H1 (cell line): ENCODE results near the gene SBK1.

Experiments
- EP300 ChIP-seq, 2 experiments: IDR thresholded peaks; 1 replicate in 1 of 2; 2 replicates in 1 of 2; pipeline ENCODE4 v1.6.1; 2011 to 2012; ENCODE audit warnings: low read depth in 2 of 2, low read length in 2 of 2, mild to moderate bottlenecking in 2 of 2, borderline replicate concordance in 1 of 2, inconsistent platforms in 1 of 2, moderate library complexity in 1 of 2
- JUN ChIP-seq: IDR thresholded peaks from 2 replicates; pipeline ENCODE4 v1.6.1; 2011; ENCODE audit warnings: low read depth, mild to moderate bottlenecking, improper control_type of control experiment, low read length
- MAFK ChIP-seq: IDR thresholded peaks from 2 replicates; pipeline ENCODE4 v1.6.1; 2012; ENCODE audit warnings: low read depth, mild to moderate bottlenecking, improper control_type of control experiment, low read length
- TF ChIP-seq, protein P1 (sequence below), 3 experiments: IDR thresholded peaks; 1 replicate in 2 of 3; 2 replicates in 1 of 3; pipeline versions ENCODE4 v1.5.1 to v1.6.1; 2011; ENCODE audit warnings: low read length in 3 of 3, mild to moderate bottlenecking in 3 of 3, inconsistent platforms in 2 of 3, low read depth in 1 of 3, moderate library complexity in 1 of 3; ENCODE audit not compliant: insufficient read depth in 1 of 3; ENCODE audit errors: control extremely low read depth in 1 of 3

DNA sequence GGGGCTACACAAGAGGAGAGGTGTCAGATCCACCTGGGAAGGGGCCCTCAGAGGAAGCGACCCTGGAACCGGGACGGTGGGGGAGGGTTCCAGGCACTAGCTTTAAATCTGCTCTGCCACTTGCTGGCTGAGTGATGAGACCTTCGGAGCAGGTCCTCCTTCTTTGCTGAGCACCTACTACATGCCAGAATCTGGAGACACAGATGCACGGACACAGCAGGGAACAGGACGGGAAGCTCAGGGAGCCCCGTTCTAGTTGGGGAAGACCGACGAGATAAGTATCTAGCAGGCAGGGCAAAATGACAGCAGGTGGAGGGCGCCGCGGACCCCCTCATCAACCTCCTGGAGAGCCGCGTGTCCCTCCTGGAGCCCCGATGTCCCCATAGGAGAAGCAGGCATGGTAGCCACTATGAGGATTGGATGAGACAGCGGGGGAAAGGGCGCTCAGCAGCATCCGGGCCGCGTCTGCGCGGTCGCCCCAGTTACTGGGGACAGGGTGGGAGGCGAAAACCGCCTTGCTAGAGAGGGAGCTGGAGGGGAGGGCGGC is 27.2 kb downstream of the SBK1 start:
- TF ChIP-seq JUN (no peak), MAFK (no peak), EP300 (IDR thresholded peaks at IDR 0.05; ENCODE audit: borderline replicate concordance in 1 of 2, low read depth in 2 of 2, low read length in 2 of 2) (no peak)
- TF ChIP-seq, protein P1, sequence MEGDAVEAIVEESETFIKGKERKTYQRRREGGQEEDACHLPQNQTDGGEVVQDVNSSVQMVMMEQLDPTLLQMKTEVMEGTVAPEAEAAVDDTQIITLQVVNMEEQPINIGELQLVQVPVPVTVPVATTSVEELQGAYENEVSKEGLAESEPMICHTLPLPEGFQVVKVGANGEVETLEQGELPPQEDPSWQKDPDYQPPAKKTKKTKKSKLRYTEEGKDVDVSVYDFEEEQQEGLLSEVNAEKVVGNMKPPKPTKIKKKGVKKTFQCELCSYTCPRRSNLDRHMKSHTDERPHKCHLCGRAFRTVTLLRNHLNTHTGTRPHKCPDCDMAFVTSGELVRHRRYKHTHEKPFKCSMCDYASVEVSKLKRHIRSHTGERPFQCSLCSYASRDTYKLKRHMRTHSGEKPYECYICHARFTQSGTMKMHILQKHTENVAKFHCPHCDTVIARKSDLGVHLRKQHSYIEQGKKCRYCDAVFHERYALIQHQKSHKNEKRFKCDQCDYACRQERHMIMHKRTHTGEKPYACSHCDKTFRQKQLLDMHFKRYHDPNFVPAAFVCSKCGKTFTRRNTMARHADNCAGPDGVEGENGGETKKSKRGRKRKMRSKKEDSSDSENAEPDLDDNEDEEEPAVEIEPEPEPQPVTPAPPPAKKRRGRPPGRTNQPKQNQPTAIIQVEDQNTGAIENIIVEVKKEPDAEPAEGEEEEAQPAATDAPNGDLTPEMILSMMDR (IDR thresholded peaks at IDR 0.05; ENCODE audit: control extremely low read depth in 1 of 3, insufficient read depth in 1 of 3, low read depth in 1 of 3, low read length in 3 of 3), result no peak
